HepG2 (cell line): Measurements from ENCODE around the gene SLC66A3. TPM values are rescaled to one million over a fixed set of nuclear protein-coding genes. Genes with fewer than 3 reads are reported as not detected.

ENCODE experiments used
- HNRNPH1 ChIP-seq: fragments of 200-400 bp; formaldehyde crosslinking; optimal IDR thresholded peaks from 2 replicates; pipeline ENCODE3; 2017; ENCODE audit warnings: mild to moderate bottlenecking, low read depth, low read length
- HNRNPUL1 ChIP-seq: fragments of 200-400 bp; formaldehyde crosslinking; IDR thresholded peaks from 2 replicates; pipeline ENCODE4 v1.6.1; 2017; ENCODE audit warnings: low read depth, mild to moderate bottlenecking, low read length, moderate library complexity
- RBAK ChIP-seq: sonication (generic); formaldehyde crosslinking; IDR thresholded peaks from 2 replicates; pipeline ENCODE4 v1.5.1; 2020; ENCODE audit warnings: mild to moderate bottlenecking, missing genetic modification reagents
- RNF2 ChIP-seq: fragments of 450-650 bp; conservative IDR thresholded peaks from 2 replicates; pipeline ENCODE4 v1.6.1; 2016; ENCODE audit warnings: low read depth
- U2AF2 ChIP-seq: fragments of 200-400 bp; formaldehyde crosslinking; IDR thresholded peaks from 2 replicates; pipeline ENCODE4 v1.6.1; 2017; ENCODE audit warnings: low read depth, mild to moderate bottlenecking, low read length
- ZNF205 ChIP-seq: IDR thresholded peaks from 2 replicates; pipeline ENCODE4 v1.6.1; 2018; ENCODE audit warnings: missing biosample characterization, missing genetic modification reagents
- ZNF44 ChIP-seq: sonication (generic); formaldehyde crosslinking; IDR thresholded peaks from 2 replicates; pipeline ENCODE4 v1.5.1; 2020; ENCODE audit warnings: mild to moderate bottlenecking, missing genetic modification reagents
- ZNF589 ChIP-seq: sonication (generic); formaldehyde crosslinking; conservative IDR thresholded peaks from 2 replicates; pipeline ENCODE4 v1.8.0; 2022; ENCODE audit warnings: mild to moderate bottlenecking, moderate library complexity, missing genetic modification reagents
- ZNF746 ChIP-seq: sonication (generic); formaldehyde crosslinking; IDR thresholded peaks from 2 replicates; pipeline ENCODE4 v1.8.0; 2022; ENCODE audit warnings: mild to moderate bottlenecking, missing genetic modification reagents
- ZNF775 ChIP-seq: sonication (generic); formaldehyde crosslinking; IDR thresholded peaks from 2 replicates; pipeline ENCODE4 v1.4.0; 2020; ENCODE audit warnings: missing genetic modification reagents, mild to moderate bottlenecking, moderate library complexity, borderline replicate concordance
- ZSCAN9 ChIP-seq: IDR thresholded peaks from 2 replicates; pipeline ENCODE4 v1.6.1; 2016; ENCODE audit warnings: borderline replicate concordance
- polyA plus RNA-seq, 8 experiments: library from polyadenylated mRNA; depleted of rRNA in 3 of 8; stranded (reverse) in 7 of 8; unstranded in 1 of 8; fragments of >200 nt; fragmentation: Illumina TruSeq in 4 of 8; extraction: Trizol in 4 of 8; gene quantifications; 2 replicates each; pipeline versions ENCODE4 v1.2.1 to v1.2.3, GENCODE V29; 2011 to 2016; ENCODE audit warnings: low read depth in 4 of 8, missing spikeins in 1 of 8, mixed read lengths in 1 of 8; ENCODE audit not compliant: insufficient read depth in 1 of 8
- total RNA-seq, 5 experiments: library from RNA; depleted of rRNA; stranded (reverse); fragments of >200 nt; fragmentation: Illumina TruSeq; extraction: Trizol; gene quantifications; 2 replicates each; pipeline ENCODE4 v1.2.3, GENCODE V29; 2016; ENCODE audit warnings: low read depth in 1 of 5
- TF ChIP-seq, protein P1 (sequence below), 2 experiments: sonication (generic) in 1 of 2; formaldehyde crosslinking in 1 of 2; IDR thresholded peaks; 2 replicates each; pipeline versions ENCODE4 v1.4.0 to v1.6.1; 2018 to 2020; ENCODE audit warnings: missing genetic modification reagents in 2 of 2, borderline replicate concordance in 1 of 2, low read depth in 1 of 2, mild to moderate bottlenecking in 1 of 2, missing biosample characterization in 1 of 2
- TF ChIP-seq, protein P2 (sequence below): sonication (generic); formaldehyde crosslinking; IDR thresholded peaks from 2 replicates; pipeline ENCODE4 v1.4.0; 2020; ENCODE audit warnings: mild to moderate bottlenecking, missing genetic modification reagents

The SLC66A3 gene
- total and polyA plus RNA-seq, 2 of the 13 experiments (the other 11 are each of a cell fraction or from before 2014, with no cell fraction given) = 2.2 to 3.7 TPM

GRCh38 chr2:11129598-11130449 is 25.4 kb upstream of the SLC66A3 start (continued):
- TF ChIP-seq, protein P1, sequence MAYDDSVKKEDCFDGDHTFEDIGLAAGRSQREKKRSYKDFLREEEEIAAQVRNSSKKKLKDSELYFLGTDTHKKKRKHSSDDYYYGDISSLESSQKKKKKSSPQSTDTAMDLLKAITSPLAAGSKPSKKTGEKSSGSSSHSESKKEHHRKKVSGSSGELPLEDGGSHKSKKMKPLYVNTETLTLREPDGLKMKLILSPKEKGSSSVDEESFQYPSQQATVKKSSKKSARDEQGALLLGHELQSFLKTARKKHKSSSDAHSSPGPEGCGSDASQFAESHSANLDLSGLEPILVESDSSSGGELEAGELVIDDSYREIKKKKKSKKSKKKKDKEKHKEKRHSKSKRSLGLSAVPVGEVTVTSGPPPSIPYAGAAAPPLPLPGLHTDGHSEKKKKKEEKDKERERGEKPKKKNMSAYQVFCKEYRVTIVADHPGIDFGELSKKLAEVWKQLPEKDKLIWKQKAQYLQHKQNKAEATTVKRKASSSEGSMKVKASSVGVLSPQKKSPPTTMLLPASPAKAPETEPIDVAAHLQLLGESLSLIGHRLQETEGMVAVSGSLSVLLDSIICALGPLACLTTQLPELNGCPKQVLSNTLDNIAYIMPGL (CRISPR knock-in tag; IDR thresholded peaks at IDR 0.05; ENCODE audit: borderline replicate concordance in 1 of 2, low read depth in 1 of 2) = peak; percentile 72 to 85; a peak in 3 of 4 replicates
- TF ChIP-seq ZNF746 (CRISPR knock-in tag) (0 out of 2 replicates have a peak, but pooled peaks have one; percentile 66), ZNF775 (no peak), ZNF589 (CRISPR knock-in tag) (peak; percentile 80; the same call in 1 of the 2 replicates), RBAK (CRISPR knock-in tag) (0 out of 2 replicates have a peak, but pooled peaks have one; percentile 42), HNRNPH1 (no peak), HNRNPUL1 (no peak), U2AF2 (no peak), RNF2 (no peak), ZSCAN9 (CRISPR knock-in tag) (peak; percentile 78; the same call in 1 of the 2 replicates), ZNF205 (CRISPR knock-in tag) (peak; percentile 71), ZNF44 (CRISPR knock-in tag) (no peak)
- TF ChIP-seq, protein P2, sequence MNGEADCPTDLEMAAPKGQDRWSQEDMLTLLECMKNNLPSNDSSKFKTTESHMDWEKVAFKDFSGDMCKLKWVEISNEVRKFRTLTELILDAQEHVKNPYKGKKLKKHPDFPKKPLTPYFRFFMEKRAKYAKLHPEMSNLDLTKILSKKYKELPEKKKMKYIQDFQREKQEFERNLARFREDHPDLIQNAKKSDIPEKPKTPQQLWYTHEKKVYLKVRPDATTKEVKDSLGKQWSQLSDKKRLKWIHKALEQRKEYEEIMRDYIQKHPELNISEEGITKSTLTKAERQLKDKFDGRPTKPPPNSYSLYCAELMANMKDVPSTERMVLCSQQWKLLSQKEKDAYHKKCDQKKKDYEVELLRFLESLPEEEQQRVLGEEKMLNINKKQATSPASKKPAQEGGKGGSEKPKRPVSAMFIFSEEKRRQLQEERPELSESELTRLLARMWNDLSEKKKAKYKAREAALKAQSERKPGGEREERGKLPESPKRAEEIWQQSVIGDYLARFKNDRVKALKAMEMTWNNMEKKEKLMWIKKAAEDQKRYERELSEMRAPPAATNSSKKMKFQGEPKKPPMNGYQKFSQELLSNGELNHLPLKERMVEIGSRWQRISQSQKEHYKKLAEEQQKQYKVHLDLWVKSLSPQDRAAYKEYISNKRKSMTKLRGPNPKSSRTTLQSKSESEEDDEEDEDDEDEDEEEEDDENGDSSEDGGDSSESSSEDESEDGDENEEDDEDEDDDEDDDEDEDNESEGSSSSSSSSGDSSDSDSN = peak; percentile 47
